Adipose tissue (tissue), 3 donors: ENCODE data around the gene PIP5K1B. TPM values are rescaled to one million over a fixed set of nuclear protein-coding genes. Genes with fewer than 3 reads are reported as not detected.

Experiments
- H3K27ac ChIP-seq: one replicate; pipeline ENCODE4 v1.5.1; 2013; ENCODE audit warnings: low read depth, low read length
- WGBS, 3 donors: extraction: QIAGEN DNeasy Blood & Tissue Kit; methylation state at CpG; one replicate each; pipeline ENCODE4 v1.1.7; 2013; 5-methylcytosine and 5-hydroxymethylcytosine counted together
- polyA plus RNA-seq, 3 donors: library from polyadenylated mRNA; stranded (reverse); fragments of 200-250 nt; gene quantifications; one replicate each; pipeline ENCODE4 v1.2.3, GENCODE V29; 2013
- donor health status: healthy with polysubstance abuse.
- donor health status: Bipolar disorder and iron deficiency.
- donor health status: healthy.

Gene PIP5K1B
- polyA plus RNA-seq, 3 donors: 0.67 to 4.3 (median 2.0) TPM

DNA sequence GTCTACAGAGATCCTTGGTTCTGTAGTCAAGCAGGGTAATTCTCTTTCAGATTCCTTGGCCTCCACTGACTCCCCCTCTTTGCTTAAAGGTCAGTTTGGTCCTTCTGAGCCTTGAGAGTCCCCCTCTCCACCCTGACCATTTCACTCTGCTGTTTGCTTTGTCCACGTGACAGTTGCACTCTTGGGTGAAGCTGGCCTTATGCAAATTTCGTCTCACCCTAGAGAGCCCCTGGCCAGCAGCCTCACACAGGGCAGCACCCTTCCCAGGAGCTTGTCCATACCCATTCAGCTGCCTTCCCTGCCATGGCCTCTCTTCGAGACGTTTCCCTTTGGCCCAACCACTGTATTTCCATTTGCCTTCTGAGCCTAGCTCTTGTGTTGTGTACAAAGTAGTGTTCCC, 245.1 kb downstream of the PIP5K1B start:
- no peak overlapping the region for H3K27ac ChIP-seq
- 59 to 91% (median 86%) methylated on average over 4 of the region's 4 CpGs for WGBS, 3 donors

GRCh38 chr9:68950689-68951088, 245.6 kb downstream of the PIP5K1B start:
- 87 to 95% (median 90%) methylated on average over 2 of the region's 2 CpGs for WGBS, 3 donors

DNA sequence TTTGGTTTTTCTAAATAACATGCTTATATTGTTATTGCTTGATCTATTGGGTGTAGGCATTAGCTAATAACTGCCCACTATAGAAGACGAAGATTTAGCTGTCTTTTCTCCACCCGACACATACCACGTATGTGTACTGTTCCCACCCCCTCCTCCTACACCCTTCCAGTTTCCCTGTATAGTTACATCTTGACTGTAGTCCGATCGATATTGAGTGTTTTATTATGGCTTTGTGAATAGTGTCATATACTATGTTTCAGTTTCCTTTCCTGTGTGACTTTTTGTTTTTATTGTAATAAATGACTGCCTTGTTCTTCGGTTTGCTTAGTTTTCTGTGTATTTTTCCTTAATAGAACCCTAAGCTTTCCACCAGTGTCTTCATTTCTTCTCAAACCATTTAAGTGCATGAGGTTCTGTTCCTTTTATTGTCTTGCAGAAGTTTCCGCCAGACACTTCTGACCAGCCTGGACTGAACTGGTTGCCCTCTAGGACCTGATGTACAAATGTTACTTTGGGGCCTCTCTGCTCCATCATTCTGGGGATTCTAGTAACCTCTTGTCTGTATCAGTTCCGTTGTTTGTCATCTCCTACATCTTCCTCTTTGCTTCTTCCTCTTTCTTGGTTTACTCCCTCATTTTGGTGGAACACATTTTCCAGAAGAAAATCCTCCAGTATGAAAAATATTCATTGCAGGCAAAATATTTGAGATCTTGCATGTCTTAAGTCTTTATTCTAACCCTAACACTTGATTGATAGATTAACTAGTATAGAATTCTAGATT, 247.0 kb downstream of the PIP5K1B start:
- no peak overlapping the region for H3K27ac ChIP-seq
- 80 to 90% (median 84%) methylated on average over 8 of the region's 8 CpGs for WGBS, 3 donors

More at GRCh38 chr9:68950689-68951088, 245.6 kb downstream of the PIP5K1B start:
- no peak overlapping the region for H3K27ac ChIP-seq

- WGBS, 3 donors: 68 to 100% (median 81%) methylated on average over 1 of the region's 1 CpG
- H3K27ac ChIP-seq: no peak overlapping the region
Measured at GRCh38 chr9:68953771-68954170, 248.7 kb downstream of the PIP5K1B start.

DNA sequence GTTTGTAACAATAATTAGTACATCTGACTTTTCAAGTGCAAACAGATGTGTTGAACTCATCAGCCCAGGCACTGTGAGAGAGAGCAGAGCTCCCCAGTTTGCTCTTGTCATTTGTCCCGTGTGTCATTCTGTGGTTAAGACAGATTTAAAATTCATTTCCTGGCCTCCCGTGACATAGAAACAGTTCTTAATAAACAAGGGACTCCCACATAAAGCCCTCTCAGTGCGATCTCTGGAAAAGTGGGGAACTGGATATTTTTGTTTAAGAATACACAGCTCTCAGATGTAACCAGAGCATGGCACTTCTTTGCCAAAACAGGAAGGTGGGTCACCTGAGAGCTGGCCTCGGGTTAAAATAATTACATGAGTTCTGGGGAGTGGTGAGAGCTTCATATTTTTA, 250.3 kb downstream of the PIP5K1B start:
- WGBS, 3 donors: 22 to 55% (median 23%) methylated on average over 4 of the region's 4 CpGs
- no peak overlapping the region for H3K27ac ChIP-seq

GRCh38 chr9:68957479-68957878, 252.4 kb downstream of the PIP5K1B start:
- 93 to 97% (median 95%) methylated on average over 1 of the region's 1 CpG for WGBS, 3 donors

GRCh38 chr9:68961587-68961986, 256.5 kb downstream of the PIP5K1B start:
- no peak overlapping the region for H3K27ac ChIP-seq
- WGBS, 3 donors: 52 to 91% (median 89%) methylated on average over 4 of the region's 4 CpGs

More at GRCh38 chr9:68957479-68957878, 252.4 kb downstream of the PIP5K1B start:
- no peak overlapping the region for H3K27ac ChIP-seq

DNA sequence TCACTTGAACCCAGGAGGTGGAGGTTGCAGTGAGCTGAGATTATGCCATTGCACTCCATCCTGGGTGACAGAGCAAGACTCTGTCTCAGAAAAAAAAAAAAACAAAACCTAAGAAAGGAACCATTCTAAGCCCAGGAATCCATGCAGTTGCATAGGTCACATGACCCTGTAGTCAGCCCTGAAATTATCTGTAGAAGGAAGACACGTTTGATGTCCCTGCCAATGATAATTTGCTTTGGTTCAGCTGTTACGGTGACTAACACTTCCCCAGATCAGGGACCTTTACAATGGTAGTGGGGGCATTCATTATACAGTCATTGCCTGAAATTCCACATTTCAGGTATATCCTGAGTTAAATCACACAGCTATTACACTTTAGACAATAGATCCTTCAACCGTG, 258.4 kb downstream of the PIP5K1B start:
- H3K27ac ChIP-seq: no peak overlapping the region

GRCh38 chr9:68964102-68964541, 259.1 kb downstream of the PIP5K1B start:
- WGBS, 3 donors: 33 to 68% (median 64%) methylated on average over 3 of the region's 3 CpGs
- no peak overlapping the region for H3K27ac ChIP-seq

More for the DNA sequence above, 258.4 kb downstream of the PIP5K1B start:
- 58 to 66% (median 59%) methylated on average over 3 of the region's 3 CpGs for WGBS, 3 donors

DNA sequence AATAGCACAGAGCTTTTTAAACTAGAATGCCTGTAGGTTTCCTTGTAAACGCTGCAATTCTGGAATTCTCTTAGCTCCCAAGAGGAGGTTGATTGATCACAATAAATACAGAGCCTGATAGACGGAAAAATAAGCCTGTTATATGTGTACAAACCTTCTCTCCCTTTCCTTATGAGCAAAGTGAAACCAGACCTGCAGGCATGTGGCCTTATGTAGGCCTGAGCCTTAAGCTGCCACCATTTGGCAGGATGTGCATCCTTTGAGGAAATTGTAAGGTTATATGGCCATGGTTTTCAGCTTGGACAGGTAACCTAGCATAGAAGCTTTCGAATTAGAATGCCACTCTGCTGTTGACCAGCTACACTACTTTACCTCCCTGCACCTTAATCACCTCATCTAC, 259.7 kb downstream of the PIP5K1B start:
- WGBS, 3 donors: 66 to 78% (median 71%) methylated on average over 3 of the region's 3 CpGs
- no peak overlapping the region for H3K27ac ChIP-seq

GRCh38 chr9:68966496-68966944, 261.5 kb downstream of the PIP5K1B start:
- WGBS, 3 donors: 80 to 87% (median 86%) methylated on average over 1 of the region's 1 CpG

DNA sequence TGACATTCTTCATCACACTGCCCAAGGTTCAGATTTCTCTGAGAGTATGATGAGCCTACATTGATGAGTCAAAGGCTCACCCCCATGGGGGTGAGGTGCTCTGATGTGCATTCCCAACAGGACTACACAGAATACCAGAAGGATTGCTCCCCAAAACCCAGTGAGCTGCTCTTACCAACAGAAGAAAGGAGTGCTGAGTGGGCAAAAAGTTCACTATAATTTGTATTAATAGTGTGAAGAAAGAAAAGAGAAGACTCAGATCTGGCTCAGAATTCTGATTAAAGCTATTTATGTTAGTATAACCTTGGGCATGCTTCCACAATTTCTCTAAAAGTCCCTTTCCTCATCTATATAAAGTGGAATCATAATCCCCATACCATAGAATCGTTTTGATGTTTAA, 262.8 kb downstream of the PIP5K1B start:
- no peak overlapping the region for H3K27ac ChIP-seq
- 63 to 89% (median 87%) methylated on average over 1 of the region's 1 CpG for WGBS, 3 donors

More at GRCh38 chr9:68966496-68966944, 261.5 kb downstream of the PIP5K1B start:
- no peak overlapping the region for H3K27ac ChIP-seq

DNA sequence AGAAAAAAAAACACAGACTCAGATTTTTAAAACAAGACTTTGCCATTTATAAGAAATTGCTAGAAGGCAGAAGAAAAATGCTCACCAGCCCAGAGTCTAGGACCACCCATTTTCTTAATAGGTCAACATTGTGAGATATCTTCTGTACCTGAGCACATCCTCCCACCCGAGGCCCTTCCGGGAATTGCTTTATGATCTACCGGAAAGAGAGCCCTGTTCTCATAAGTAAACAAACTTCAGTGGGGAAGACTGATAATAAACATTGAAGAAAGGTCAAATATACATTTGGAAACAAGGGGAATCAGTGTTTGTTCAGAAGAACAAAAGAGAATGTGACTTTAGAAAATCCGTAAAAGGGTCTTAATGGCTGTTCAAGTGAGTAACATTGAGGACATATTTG, 264.5 kb downstream of the PIP5K1B start:
- WGBS, 3 donors: 51 to 75% (median 68%) methylated on average over 4 of the region's 4 CpGs
- no peak overlapping the region for H3K27ac ChIP-seq

GRCh38 chr9:68970151-68970550, 265.1 kb downstream of the PIP5K1B start:
- 62 to 74% (median 71%) methylated on average over 2 of the region's 2 CpGs for WGBS, 3 donors
- H3K27ac ChIP-seq: no peak overlapping the region

DNA sequence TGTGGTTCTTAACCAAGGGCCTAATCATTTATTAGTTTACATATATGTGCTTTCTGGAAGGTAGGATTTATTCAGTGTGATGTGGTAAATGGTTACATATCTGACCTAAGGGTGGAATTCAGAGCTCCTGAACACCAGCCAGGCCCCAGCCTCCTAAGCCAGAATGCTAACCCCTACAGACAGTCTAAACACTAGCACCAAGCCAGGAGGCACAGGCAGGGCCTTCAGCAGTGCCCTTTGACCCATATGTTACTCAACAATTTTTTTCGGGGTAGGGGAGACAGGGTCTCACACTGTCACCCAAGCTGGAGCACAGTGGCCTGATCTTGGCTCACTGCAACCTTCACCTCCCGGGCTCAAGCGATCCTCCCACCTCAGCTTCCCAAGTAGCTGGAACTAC, 268.6 kb downstream of the PIP5K1B start:
- no peak overlapping the region for H3K27ac ChIP-seq
- 90 to 93% (median 93%) methylated on average over 3 of the region's 3 CpGs for whole genome bisulfite sequencing, 3 donors

DNA sequence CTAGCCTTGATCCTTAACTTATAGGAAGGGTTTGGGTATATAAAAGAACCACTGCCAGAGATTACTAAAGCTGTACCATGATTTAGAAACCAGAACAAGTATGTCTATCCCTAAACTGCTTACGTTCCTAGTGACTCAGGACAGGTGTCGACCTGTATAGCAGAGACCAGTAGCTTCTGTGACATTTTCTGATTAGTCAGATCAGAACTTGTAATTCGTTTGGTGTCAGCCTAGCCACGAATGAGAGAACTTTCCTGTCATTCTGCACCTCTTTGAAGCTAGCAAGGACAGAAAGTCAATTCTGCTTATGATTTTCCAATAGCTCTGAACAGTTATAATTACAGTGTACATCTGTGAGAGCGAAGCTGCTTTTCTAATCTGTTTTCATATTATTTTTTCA, 269.4 kb downstream of the PIP5K1B start:
- 73 to 79% (median 73%) methylated on average over 5 of the region's 5 CpGs for WGBS, 3 donors
- no peak overlapping the region for H3K27ac ChIP-seq

DNA sequence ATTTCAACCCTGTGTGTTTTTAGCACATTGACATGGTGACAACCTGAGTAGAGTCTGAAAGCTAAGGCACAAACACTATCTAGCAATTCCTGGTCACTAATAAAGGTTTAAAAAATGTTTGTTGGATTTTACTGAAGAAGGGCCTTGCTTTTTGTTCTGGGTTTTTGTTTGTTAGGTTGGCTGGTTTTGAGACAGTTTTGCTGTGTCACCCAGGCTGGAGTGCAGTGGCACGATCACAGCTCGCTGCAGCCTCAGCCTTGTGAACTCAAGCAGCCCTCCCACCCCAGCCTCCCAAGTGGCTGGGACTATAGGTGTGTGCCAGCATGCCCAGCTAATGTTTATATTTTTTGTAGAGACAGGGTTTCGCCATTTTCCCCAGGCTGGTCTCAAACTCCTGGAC, 269.9 kb downstream of the PIP5K1B start:
- no peak overlapping the region for H3K27ac ChIP-seq
- 76 to 95% (median 84%) methylated on average over 3 of the region's 3 CpGs for WGBS, 3 donors

DNA sequence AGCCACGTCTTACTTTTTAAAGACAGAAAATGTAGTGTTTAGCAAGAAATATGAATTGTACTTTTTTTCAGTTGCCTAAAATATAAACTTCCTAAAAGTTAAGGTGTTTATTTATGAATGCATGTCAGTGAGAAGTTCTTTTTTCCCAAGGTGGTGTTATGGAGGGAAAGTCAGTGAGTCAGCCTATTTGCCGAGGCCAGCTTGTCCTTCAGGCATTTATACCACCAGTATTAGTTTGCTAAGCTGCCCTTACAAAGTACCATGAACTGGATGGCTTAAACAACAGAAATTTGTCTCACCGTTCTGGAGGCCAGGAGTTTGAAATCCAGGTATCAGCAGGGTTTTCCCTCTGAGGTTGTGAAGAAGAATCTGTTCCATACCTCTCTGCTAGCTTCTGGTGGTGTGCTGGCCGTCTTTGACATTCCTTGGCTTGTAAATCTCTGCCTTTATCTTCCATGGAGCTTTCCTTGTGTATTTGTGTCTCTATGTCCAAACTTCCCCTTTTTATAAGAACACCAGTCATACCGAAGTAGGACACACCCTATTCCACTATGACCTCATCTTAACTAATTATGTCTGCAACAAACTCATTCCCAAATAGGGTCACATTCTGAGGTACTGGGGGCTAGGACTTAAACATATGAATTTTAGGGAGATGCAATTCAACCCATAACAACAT, 270.5 kb downstream of the PIP5K1B start:
- H3K27ac ChIP-seq: no peak overlapping the region
- WGBS, 3 donors: 55 to 70% (median 59%) methylated on average over 5 of the region's 5 CpGs

DNA sequence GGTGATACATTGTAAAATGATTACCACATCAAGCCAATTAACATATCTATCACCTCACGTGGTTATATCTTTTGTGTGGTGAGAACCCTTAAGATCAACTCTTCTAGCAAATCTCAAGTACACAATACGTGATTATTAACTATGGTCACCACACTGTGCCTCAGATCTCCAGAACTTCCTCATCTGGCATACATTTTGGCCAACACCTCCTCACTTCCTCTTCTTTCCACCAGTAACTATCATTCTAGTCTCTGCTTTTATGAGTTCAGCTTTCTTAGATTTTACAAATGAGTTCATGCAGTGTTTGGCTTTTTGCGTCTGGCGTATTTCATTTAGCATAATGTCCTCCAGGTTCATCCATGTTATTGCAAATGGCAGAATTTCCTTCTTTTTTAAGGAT, 273.0 kb downstream of the PIP5K1B start:
- no peak overlapping the region for H3K27ac ChIP-seq
- 67 to 84% (median 76%) methylated on average over 4 of the region's 4 CpGs for WGBS, 3 donors
